HEK293T (cell line): ENCODE measurements around the gene CRIM1.

Source experiments
- CTCF ChIA-PET: fragments of 350-600 bp; formaldehyde crosslinking; extraction: SDS; loops from one replicate; lab custom pipeline; 2021; ENCODE audit warnings: antibody characterized with exemption, inconsistent platforms; lab: Yijun Ruan, JAX
- POLR2A ChIA-PET: fragments of 350-600 bp; formaldehyde crosslinking; extraction: SDS; loops from one replicate; lab custom pipeline; 2020; ENCODE audit warnings: antibody characterized with exemption, inconsistent platforms; lab: Yijun Ruan, JAX
- DNase-seq: peaks from one replicate; pipeline ENCODE4 v3.0.0; 2012; ENCODE audit warnings: mixed read lengths; ENCODE audit errors: extremely low spot score
- ARNT ChIP-seq: fragments of 450-650 bp; IDR thresholded peaks from 2 replicates; pipeline ENCODE4 v1.6.1; 2017; ENCODE audit warnings: mild to moderate bottlenecking
- BHLHE40 ChIP-seq: fragments of 450-650 bp; IDR thresholded peaks from 2 replicates; pipeline ENCODE4 v1.6.1; 2016; ENCODE audit warnings: mild to moderate bottlenecking, moderate library complexity, borderline replicate concordance
- CTBP1 ChIP-seq: fragments of 450-650 bp; IDR thresholded peaks from 2 replicates; pipeline ENCODE4 v1.6.1; 2016; ENCODE audit warnings: borderline replicate concordance
- ELF4 ChIP-seq: fragments of 450-650 bp; IDR thresholded peaks from 2 replicates; pipeline ENCODE4 v1.6.1; 2017; ENCODE audit warnings: antibody characterized with exemption
- FOXA1 ChIP-seq: fragments of 450-650 bp; IDR thresholded peaks from 2 replicates; pipeline ENCODE4 v1.6.1; 2016; ENCODE audit warnings: mild to moderate bottlenecking
- FOXK2 ChIP-seq: fragments of 450-650 bp; IDR thresholded peaks from 2 replicates; pipeline ENCODE4 v1.6.1; 2016; ENCODE audit warnings: mild to moderate bottlenecking
- FOXM1 ChIP-seq: fragments of 450-650 bp; IDR thresholded peaks from 2 replicates; pipeline ENCODE4 v1.6.1; 2017; ENCODE audit warnings: mild to moderate bottlenecking, borderline replicate concordance
- HDGF ChIP-seq: fragments of 450-650 bp; IDR thresholded peaks from 2 replicates; pipeline ENCODE4 v1.6.1; 2017; ENCODE audit warnings: antibody characterized with exemption, borderline replicate concordance
- L3MBTL2 ChIP-seq: fragments of 450-650 bp; conservative IDR thresholded peaks from 2 replicates; pipeline ENCODE4 v1.6.1; 2016; ENCODE audit warnings: mild to moderate bottlenecking
- LEF1 ChIP-seq: fragments of 450-650 bp; IDR thresholded peaks from 2 replicates; pipeline ENCODE4 v1.6.1; 2017; ENCODE audit warnings: mild to moderate bottlenecking, borderline replicate concordance
- NFRKB ChIP-seq: fragments of 450-650 bp; IDR thresholded peaks from 2 replicates; pipeline ENCODE4 v1.6.1; 2016; ENCODE audit warnings: mild to moderate bottlenecking, moderate library complexity
- SP1 ChIP-seq: fragments of 450-650 bp; IDR thresholded peaks from 2 replicates; pipeline ENCODE4 v1.6.1; 2017
- SUZ12 ChIP-seq: fragments of 450-650 bp; IDR thresholded peaks from 2 replicates; pipeline ENCODE4 v1.6.1; 2016; ENCODE audit warnings: mild to moderate bottlenecking
- TARDBP ChIP-seq: fragments of 450-650 bp; IDR thresholded peaks from 2 replicates; pipeline ENCODE4 v1.6.1; 2016
- ZNF384 ChIP-seq: fragments of 450-650 bp; IDR thresholded peaks from 2 replicates; pipeline ENCODE4 v1.6.1; 2016
- TF ChIP-seq, protein P1 (sequence below): fragments of 450-650 bp; IDR thresholded peaks from 2 replicates; pipeline ENCODE4 v1.6.1; 2016

The CRIM1 gene

DNA sequence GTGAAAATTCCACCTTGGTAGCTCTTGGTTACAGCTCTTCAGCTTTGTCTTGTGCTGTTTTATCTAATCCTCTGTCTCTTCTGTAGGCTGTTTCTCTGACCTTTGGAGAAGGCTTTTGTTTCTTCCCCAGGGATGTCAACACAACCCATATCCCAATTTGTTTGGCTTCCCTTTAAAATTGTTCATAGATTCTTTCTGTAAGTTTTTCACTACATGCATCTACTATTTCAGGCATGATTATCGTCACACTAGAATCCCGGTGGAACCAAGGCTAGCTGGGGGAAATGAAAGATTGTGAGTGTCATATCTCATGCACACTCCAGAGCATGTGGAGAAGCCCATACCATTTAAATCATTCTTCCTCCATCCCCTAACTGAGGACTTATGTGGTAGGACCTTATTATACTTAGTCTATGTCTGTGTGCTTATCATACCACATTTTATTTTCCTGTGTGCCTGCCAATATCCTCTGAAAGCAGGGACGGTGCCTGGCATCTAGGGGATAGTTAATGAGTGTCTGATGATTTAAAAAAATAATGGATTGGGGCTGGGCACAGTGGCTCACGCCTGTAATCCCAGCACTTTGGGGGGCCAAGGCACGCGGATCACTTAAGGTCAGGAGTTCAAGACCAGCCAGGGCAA is 59.9 kb downstream of the CRIM1 start:
- TF ChIP-seq CTBP1: no peak
- no peak for TF ChIP-seq FOXA1
- no peak for TF ChIP-seq TARDBP
- TF ChIP-seq HDGF: no peak
- TF ChIP-seq, protein P1, sequence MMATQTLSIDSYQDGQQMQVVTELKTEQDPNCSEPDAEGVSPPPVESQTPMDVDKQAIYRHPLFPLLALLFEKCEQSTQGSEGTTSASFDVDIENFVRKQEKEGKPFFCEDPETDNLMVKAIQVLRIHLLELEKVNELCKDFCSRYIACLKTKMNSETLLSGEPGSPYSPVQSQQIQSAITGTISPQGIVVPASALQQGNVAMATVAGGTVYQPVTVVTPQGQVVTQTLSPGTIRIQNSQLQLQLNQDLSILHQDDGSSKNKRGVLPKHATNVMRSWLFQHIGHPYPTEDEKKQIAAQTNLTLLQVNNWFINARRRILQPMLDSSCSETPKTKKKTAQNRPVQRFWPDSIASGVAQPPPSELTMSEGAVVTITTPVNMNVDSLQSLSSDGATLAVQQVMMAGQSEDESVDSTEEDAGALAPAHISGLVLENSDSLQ: no peak
- no peak for TF ChIP-seq L3MBTL2
- no peak for TF ChIP-seq ARNT
- TF ChIP-seq FOXM1: no peak
- no peak for TF ChIP-seq SUZ12
- TF ChIP-seq LEF1: no peak
- no peak for TF ChIP-seq BHLHE40
- no peak for TF ChIP-seq FOXK2
- no peak for TF ChIP-seq ELF4
- TF ChIP-seq ZNF384: no peak
- TF ChIP-seq SP1: no peak
- no peak for TF ChIP-seq NFRKB
- POLR2A ChIA-PET: no interaction called here
- CTCF ChIA-PET: no interaction called here
- no peak for DNase-seq

DNA sequence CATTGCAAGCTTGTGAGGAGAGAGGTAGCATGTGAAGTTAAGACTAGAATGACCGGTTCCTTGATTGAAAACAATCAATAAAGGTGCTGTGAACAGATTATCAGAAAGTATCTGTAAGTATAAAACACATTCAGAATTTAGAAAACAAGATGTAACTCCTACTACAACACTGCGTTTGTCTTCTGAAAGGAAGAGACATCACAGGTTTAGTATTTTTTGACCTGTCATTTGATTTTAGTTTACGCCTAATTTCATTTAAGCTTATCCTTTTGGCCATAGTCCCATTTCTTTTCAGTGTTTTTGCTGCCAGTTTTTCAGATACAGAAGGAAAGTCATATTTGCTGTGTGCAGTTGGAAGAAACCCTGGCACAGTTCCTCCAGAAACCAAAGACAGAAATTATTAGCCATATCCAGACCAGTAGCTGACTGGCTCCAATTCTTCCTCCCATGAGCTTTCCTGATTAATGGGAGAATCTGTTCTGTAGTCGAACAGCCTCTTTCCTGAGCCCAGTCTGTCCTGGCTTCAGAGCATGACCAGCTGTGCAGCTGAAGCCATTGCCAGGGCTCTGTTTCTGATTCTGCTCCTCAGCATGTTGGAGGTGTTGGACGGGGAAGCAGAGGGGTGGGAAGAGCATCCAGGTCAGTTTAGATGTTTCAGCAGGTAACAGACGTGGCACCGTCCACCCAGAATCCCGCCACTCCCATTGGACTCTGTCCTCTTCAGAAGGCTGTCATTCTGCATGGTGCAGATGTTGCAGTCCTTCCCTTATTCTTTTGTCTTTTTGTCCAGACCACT is 61.0 kb downstream of the CRIM1 start:
- DNase-seq: no peak
- POLR2A ChIA-PET: no interaction called here
- TF ChIP-seq ZNF384 (no peak), SUZ12 (no peak), ARNT (no peak), FOXM1 (no peak)
- TF ChIP-seq, protein P1: no peak
- CTCF ChIA-PET: no interaction called here

DNA sequence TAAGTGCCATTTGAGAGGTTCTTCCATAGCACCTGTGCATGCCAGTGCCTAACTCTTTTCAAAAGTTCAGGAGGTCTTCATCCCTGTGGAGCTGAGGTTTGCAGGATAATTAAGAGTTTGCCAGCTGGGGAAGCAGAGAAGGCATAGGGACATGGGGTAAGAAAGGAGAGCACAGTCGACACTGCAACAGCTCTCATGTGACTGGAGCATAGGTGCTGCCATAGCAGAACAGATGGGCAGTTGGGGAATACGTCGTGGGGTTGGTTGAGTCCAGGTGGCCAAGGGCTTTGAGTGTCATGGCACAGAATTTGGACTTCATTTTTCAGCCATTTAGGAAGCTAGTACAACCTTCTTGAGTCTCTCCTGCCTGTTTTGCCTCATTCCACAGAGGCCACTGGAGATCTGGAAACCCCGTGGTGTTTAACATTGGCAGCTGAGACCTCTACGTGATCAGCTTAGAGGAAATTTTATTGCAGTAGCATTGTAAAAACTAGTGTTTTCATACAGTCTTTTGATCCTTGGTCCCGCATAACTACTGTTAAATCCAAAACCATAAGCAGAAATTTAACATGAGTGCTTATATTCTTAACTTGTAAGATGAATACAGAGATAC is 65.1 kb downstream of the CRIM1 start:
- POLR2A ChIA-PET: no interaction called here
- CTCF ChIA-PET: no interaction called here
- DNase-seq: no peak
- TF ChIP-seq SP1 (no peak), ARNT (0 out of 2 replicates have a peak, but pooled peaks have one; percentile 23), HDGF (no peak)

- TF ChIP-seq TARDBP (no peak), FOXA1 (no peak), SP1 (no peak)
- TF ChIP-seq, protein P1: no peak
- CTCF ChIA-PET: no interaction called here
- no peak for DNase-seq
- POLR2A ChIA-PET: no interaction called here
Measured at GRCh38 chr2:36421379-36421778, 65.8 kb downstream of the CRIM1 start.

DNA sequence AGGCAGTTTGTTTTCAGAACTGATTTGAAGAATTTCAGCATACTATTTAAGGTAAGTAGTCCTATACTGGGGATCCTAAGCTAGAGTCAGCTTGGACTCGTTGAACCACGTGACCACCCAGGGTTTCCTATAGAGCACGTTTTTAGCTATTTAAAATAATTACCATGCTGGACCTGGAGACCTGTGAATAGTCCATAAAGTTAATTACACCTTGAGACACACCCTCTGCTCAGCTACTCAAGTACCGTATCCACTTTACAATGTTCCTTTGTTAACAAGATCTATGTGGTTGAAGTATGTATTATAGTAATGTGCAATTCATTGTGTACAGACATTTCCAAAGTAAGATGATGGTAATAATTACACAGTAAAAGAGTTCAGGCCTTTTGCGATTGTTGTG is 67.6 kb downstream of the CRIM1 start:
- DNase-seq: no peak
- ChIA-PET CTCF (no interaction called here), POLR2A (interaction anchor here (0.7 to 0.9 kb wide), 2 partner anchors 10 to 21 kb away, joined by 3 read pairs; no protein-coding TSS in a partner anchor)
- no peak for TF ChIP-seq FOXA1
- TF ChIP-seq SUZ12: no peak
- TF ChIP-seq NFRKB: no peak
- no peak for TF ChIP-seq ZNF384
- TF ChIP-seq FOXM1: no peak
- no peak for TF ChIP-seq L3MBTL2
- TF ChIP-seq ELF4: no peak
- TF ChIP-seq SP1: no peak
- no peak for TF ChIP-seq LEF1
- no peak for TF ChIP-seq CTBP1
- TF ChIP-seq BHLHE40: no peak
- TF ChIP-seq HDGF: no peak
- no peak for TF ChIP-seq ARNT
- TF ChIP-seq, protein P1: no peak
- no peak for TF ChIP-seq TARDBP
- no peak for TF ChIP-seq FOXK2
